AML-193 (cell line): ENCODE data around the gene VWA2.

Experiments used
- DNase-seq, 2 experiments: peaks; one replicate each; lab custom pipeline; 2025; lab: John Stamatoyannopoulos, UW

The VWA2 gene

GRCh38 chr10:114297136-114297705 lies 58.2 kb downstream of the VWA2 start:
- DNase-seq = no peak

- DNase-seq = no peak
Measured at GRCh38 chr10:114300036-114300645, 61.1 kb downstream of the VWA2 start.

GRCh38 chr10:114301177-114301576 lies 62.1 kb downstream of the VWA2 start:
- no peak for DNase-seq

- DNase-seq = no peak
Measured at GRCh38 chr10:114301951-114302710, 63.1 kb downstream of the VWA2 start.

GRCh38 chr10:114303556-114303955 lies 64.5 kb downstream of the VWA2 start:
- no peak for DNase-seq

- DNase-seq = peak; percentile 76 to 83
Measured at GRCh38 chr10:114304017-114304570, 65.0 kb downstream of the VWA2 start.

- DNase-seq = peak; percentile 8 to 25
Measured at GRCh38 chr10:114304571-114305421, 65.7 kb downstream of the VWA2 start.

GRCh38 chr10:114305521-114305925 lies 66.5 kb downstream of the VWA2 start:
- no peak for DNase-seq

- no peak for DNase-seq
Measured at GRCh38 chr10:114306116-114306973, 67.3 kb downstream of the VWA2 start.

- no peak for DNase-seq
Measured at GRCh38 chr10:114307731-114308130, 68.7 kb downstream of the VWA2 start.

GRCh38 chr10:114308531-114309363 lies 69.7 kb downstream of the VWA2 start:
- no peak for DNase-seq

GRCh38 chr10:114309364-114309651 lies 70.3 kb downstream of the VWA2 start:
- no peak for DNase-seq

GRCh38 chr10:114310346-114310745 lies 71.3 kb downstream of the VWA2 start:
- no peak for DNase-seq

GRCh38 chr10:114311023-114311422 lies 72.0 kb downstream of the VWA2 start:
- DNase-seq = no peak

GRCh38 chr10:114311496-114312209 lies 72.6 kb downstream of the VWA2 start:
- no peak for DNase-seq

- DNase-seq = no peak
Measured at GRCh38 chr10:114313139-114313538, 74.1 kb downstream of the VWA2 start.

GRCh38 chr10:114313866-114314265 lies 74.8 kb downstream of the VWA2 start:
- no peak for DNase-seq

- DNase-seq = no peak
Measured at GRCh38 chr10:114315566-114316420, 76.7 kb downstream of the VWA2 start.

- DNase-seq = no peak
Measured at GRCh38 chr10:114316744-114317143, 77.7 kb downstream of the VWA2 start.
